ENCODE data around the gene SERPINB1. TPM values are rescaled to one million over a fixed set of nuclear protein-coding genes. Genes with fewer than 3 reads are reported as not detected.
A peak's percentile ranks its signal among the peaks of the same experiment; 100 is the strongest.
"Not testable (repeated sequence)": the region's sequence is repeated elsewhere in the genome, so short reads cannot be mapped to it uniquely, and the experiment has no call there.

Gene SERPINB1
- total RNA-seq = 3.8 and 21.8 TPM in 2 replicates

DNA sequence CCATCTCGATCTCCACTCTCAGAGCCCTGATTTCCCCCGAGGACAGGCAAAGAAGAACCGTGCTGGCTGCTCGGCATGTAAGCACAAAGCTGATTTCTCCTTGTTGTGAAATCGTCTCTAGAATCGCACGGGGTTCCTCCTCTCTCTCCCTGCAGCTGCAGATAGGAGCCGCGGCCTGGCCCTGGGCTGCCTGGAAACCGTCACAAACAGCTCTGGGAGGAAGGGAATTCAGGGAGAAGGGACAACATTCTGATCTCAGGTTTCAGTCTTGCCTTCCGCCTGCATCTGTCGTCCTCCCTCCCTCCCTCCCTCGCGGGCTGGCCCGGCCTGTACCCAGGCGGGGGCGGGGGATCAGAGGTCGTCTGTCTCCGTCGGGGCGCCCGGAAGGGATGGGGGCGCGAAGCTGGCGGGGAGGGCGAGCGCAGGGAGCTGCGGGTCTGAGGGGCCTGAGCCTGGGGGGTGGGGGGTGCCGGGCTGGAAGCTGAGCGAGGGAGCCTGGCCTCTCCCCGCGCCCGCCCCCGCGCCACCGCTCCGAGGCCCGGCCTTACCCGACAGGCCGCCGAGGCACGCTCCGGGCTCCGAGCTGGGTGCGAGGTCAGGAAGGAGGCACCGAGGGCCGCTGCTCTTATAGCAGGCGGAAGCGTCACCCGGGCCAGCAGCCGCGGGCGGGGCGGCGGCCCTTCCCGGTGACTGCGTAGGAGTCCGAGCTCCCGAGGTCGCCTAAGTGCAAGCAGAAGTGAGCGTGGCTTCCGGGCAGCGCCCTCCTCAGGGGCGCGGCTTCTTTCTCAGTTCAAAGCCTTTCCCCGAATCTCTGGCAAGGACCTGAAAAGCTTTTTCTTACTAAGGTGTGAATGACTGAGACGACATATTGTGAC lies at the start of gene SERPINB1:
TSS of gene SERPINB1 (minus strand) at position 600 of the 875 bp plus-strand sequence. CDS start 1,277 bp downstream, outside the sequence.
- DNase-seq (ENCODE audit: low read depth in 2 of 2) = peak; percentile 69 to 86

DNA sequence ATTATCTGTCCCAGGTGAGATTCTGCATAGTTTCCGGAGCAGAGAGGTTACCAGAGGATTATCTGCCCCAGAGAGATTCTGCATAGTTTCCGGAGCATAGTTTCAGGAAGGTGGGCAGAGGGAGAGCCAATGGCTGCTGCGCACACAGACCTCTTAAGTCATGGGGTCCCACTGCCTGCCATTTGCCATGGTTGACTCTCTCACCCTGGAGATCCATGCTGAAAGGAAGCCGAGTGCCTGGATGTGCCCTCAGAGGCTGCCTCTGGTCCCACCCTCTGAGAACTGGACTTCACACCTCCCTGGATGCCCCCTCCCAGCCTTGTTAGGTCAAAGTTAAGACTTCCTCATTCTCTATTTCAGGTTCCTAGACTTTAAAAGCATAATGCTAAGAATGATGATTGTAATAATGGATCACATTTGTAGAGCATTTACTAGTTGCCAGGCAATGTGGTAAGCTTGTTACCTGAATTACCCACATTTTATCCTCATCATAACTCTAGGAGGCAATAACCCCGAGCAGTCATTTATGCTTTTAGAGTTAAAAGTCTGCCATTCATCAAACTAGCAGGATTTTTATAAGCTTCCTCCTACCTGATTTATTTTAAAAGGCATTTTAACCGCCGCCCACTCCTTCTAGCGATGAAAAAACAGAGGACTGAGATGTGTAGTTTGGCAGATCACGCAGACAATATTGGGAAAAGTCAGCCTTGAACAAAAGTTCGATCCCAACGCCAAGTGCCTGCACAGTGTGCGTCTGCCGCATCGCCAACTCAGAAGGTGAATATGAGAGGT lies 49.5 kb upstream of the SERPINB1 start:
- no peak for DNase-seq (ENCODE audit: low read depth in 2 of 2)

- DNase-seq (ENCODE audit: low read depth in 2 of 2) = no peak
Measured at GRCh38 chr6:2885967-2886735, 44.5 kb upstream of the SERPINB1 start.

- no peak for DNase-seq (ENCODE audit: low read depth in 2 of 2)
Measured at GRCh38 chr6:2884804-2885203, 43.1 kb upstream of the SERPINB1 start.

DNA sequence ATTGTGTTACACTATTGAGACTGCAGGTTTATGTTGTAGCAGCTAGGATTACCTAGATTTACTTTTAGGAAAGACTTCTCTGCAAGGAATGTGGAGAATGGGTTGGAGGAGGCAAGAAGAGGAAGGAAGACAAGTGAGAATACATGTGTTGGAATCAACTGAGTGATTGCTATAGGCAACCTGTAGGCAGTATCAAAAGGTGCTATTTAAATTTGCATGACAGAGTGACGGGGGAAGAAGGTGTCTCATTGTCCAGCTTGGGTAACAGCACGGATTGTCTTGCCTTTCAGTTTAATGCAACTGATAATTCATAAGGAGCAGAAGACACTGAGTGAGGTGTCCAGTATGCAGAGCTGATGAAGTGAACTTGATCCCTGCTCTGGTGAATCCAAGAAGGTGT lies 42.0 kb upstream of the SERPINB1 start:
- no peak for DNase-seq (ENCODE audit: low read depth in 2 of 2)

DNA sequence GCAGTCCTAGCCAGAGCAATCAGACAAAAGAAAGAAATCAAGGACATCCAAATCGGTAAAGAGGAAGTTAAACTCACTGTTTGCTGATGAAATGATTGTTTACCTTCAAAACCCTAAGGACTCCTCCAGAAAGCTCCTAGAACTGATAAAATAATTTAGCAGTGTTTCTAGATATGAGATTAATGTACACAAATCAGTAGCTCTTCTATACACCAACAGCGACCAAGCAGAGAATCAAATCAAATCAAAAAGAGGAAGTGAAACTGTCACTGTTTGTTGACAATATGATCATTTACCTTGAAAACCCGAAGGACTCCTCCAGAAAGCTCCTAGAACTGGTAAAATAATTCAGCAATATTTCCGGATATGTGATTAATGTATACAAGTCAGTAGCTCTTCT lies 39.8 kb upstream of the SERPINB1 start:
- DNase-seq (ENCODE audit: low read depth in 2 of 2) = no peak

DNA sequence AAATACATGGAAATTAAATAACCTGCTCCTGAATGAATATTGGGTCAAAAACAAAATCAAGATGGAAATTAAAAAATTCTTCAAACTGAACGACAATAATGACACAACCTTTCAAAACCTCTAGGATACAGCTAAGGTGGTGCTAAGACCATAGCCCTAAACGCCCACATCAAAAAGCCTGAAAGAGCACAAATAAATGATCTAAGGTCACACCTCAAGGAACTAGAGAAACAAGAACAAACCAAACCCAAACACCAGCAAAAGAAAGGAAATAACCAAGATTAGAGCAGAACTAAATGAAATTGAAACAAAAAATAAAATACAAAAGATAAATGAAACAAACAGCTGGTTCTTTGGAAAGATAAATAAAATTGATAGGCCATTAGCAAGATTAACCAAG lies 38.5 kb upstream of the SERPINB1 start:
- DNase-seq (ENCODE audit: low read depth in 2 of 2) = not testable (repeated sequence)

GRCh38 chr6:2877960-2878359 lies 36.3 kb upstream of the SERPINB1 start:
- DNase-seq (ENCODE audit: low read depth in 2 of 2) = peak in 1 of 2 donors; percentile 43

GRCh38 chr6:2877057-2877882 lies 35.6 kb upstream of the SERPINB1 start:
- DNase-seq (ENCODE audit: low read depth in 2 of 2) = peak; percentile 76 to 82

DNA sequence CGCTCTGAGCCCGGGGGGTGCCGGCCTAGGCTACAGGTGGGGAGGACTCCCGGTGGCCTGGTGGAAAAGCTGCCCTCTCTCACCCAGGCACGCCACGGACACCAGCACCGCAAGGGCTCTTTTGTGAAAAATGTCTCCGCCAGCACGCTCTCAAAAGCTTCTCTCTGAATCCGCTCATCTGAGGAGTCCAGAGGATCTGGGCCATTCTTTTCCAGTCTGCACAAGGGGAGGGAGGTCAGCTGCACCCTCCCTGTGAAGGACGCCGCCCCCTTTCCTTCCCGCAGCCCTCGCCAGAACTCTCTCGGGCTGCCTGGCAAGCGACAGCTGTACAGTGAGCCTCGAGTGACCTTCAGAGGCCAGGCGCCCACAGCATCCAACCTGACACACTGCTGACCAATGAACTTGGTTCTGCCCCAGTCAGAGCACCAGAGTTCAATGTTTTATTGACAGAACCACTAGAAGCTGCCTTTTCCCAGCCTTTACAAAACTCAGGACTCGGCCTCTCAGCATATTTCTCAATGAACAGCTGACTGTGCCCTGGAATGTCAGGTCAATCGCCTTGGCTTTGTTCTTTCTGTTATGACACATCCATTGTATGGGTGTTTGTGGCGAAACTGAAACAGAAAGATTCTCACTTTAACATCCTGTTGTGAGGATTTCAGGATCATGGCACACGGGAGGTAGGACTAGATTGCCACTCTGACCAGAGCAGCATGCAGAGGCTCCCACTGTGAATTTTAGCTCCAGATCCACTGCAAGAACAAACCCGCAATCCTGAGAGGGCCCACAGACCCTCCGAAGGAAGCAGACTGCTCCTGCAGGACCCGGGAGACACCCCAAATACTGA lies 34.8 kb upstream of the SERPINB1 start:
- peak; percentile 98 for DNase-seq (ENCODE audit: low read depth in 2 of 2)

- DNase-seq (ENCODE audit: low read depth in 2 of 2) = peak; percentile 40 to 51
Measured at GRCh38 chr6:2875359-2876191, 33.9 kb upstream of the SERPINB1 start.

DNA sequence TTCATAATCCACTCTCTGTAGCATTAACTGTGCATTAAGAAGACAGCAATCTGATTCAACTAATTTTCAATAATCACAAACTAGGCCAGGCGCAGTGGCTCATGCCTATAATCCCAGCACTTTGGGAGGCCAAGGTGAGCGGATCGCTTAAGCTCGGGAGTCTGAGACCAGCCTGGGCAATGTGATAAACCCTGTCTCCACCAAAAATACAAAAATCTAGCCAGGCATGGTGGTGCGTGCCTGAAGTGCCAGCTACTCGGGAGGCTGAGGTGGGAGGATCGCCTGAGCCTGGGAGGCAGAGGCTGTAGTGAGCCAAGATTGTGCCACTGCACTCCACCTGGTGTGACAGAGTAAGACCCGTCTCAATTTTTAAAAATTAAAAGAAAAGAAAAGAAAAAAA lies 32.0 kb upstream of the SERPINB1 start:
- DNase-seq (ENCODE audit: low read depth in 2 of 2) = no peak

- no peak for DNase-seq (ENCODE audit: low read depth in 2 of 2)
Measured at GRCh38 chr6:2872423-2873358, 31.0 kb upstream of the SERPINB1 start.

DNA sequence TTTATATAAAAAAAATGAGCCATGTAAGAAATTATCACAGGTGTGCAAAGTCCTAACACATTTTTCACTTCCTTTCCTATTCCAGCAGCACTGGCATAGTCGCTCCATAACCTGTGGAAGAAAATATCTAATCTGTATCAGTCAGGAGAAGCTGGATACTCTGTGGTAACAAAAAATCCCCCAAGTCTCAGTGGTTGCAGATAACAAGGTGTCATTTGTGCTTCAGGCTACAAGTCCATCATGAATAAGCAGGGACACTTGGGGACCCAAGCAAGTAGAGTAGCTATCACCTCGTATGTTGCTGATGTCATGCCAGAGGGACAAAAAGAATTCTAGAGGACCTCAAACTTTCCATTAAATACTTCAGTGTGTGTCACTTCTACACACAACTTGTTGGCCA lies 30.3 kb upstream of the SERPINB1 start:
- no peak for DNase-seq (ENCODE audit: low read depth in 2 of 2)

DNA sequence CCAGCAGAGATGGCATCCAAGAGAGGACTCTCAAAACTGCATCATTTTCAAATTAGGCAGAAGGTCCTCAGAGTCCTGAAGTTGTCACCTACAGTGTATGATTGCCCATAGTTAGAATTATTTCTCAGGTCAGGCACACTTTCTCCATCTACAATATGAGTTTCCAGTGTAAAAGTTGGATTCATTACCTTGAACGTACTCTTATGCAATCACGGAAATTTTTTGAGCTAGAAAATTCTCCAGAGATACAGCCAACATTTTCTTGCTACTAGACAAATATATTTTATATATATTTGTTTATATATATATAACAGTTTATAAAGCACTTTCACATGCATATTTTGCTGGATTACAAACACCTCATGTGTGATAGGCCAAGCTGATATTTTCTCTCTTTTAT lies 29.4 kb upstream of the SERPINB1 start:
- no peak for DNase-seq (ENCODE audit: low read depth in 2 of 2)

DNA sequence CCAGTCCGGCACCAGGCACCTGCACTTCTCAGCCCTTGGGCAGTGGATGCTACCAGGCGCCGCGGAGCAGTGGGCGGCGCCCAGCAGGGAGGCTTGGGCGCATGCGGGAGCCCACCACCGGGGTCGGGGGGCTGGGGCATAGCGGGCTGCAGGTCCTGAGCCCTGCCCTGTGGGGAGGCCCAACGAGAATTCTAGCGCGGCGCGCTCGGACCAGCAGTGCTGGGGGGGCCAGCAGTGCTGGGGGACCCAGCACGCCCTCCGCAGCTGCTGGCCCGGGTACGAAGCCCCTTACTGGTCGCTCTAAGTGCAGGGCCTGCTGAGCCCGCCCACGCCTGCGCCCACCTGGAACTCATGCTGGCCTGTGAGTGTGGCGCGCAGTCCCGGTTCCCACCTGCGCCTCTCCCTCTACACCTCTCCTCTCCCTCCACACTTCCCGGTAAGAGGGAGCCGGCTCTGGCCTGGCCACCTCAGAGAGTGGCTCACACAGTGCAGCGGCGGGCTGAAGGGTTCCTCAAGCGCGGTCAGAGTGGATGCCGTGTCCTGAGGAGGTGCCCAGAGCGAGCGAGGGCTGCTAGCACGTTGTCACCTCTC lies 28.5 kb upstream of the SERPINB1 start:
- DNase-seq (ENCODE audit: low read depth in 2 of 2) = no peak

DNA sequence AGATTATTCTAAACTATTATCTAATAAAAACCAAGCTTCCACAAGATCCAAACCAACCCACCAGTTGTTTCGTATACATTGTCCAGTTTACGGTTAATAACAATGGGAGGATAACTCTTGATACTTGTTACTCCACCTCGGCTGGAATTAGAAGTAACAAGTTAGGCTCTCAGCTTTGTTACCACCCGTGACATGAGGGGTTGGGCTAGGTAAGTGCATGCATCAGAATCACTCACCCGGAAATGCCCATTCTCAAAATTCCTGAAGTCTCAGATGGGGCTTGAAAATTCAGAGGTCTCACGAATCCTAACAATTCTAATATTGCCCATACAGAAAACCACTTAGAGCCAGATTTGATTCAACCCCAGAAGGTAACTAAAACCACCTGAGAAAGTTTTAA lies 27.0 kb upstream of the SERPINB1 start:
- no peak for DNase-seq (ENCODE audit: low read depth in 2 of 2)

All from lung microvascular endothelial cell (primary cell).